Testis (tissue), 2 donors: ENCODE results near the gene TXNRD1.

Experiments
- CTCF ChIP-seq, 3 experiments: fragments of 450-650 bp in 2 of 3; fragments of 200-600 bp in 1 of 3; sonication (generic) in 1 of 3; IDR thresholded peaks; one replicate each; pipeline ENCODE4 v1.5.1; 2016 to 2019; ENCODE audit warnings: antibody characterized with exemption in 3 of 3, mild to moderate bottlenecking in 2 of 3, moderate library complexity in 1 of 3
- POLR2A ChIP-seq: fragments of 450-650 bp; IDR thresholded peaks from one replicate; pipeline ENCODE4 v1.6.1; 2017; ENCODE audit warnings: antibody characterized with exemption, mild to moderate bottlenecking, moderate library complexity

- TF ChIP-seq CTCF (IDR thresholded peaks at IDR 0.05), result no peak
- TF ChIP-seq POLR2A, result no peak
Measured at GRCh38 chr12:104374806-104375205, 159.2 kb downstream of the TXNRD1 start.
